Colonic mucosa (tissue), 4 donors: ENCODE measurements around the gene DAZAP1. TPM values are rescaled to one million over a fixed set of nuclear protein-coding genes. Genes with fewer than 3 reads are reported as not detected.
A peak's percentile ranks its signal among the peaks of the same experiment; 100 is the strongest.

Experiments
- DNase-seq: peaks from one replicate; pipeline ENCODE4 v3.0.0-alpha.2; 2020
- H3K27ac ChIP-seq: fragments of 200-600 bp; one replicate; pipeline ENCODE4 v1.8.0; 2021
- H3K27me3 ChIP-seq: fragments of 200-600 bp; one replicate; pipeline ENCODE4 v1.8.0; 2021
- H3K36me3 ChIP-seq: fragments of 200-600 bp; one replicate; pipeline ENCODE4 v1.8.0; 2021
- H3K4me1 ChIP-seq: fragments of 200-600 bp; one replicate; pipeline ENCODE4 v1.8.0; 2021; ENCODE audit warnings: mild to moderate bottlenecking
- H3K4me3 ChIP-seq: fragments of 200-600 bp; one replicate; pipeline ENCODE4 v1.8.0; 2021
- H3K9ac ChIP-seq, 2 donors: one replicate each; pipeline ENCODE4 v1.7.0; 2013; ENCODE audit warnings: control low read depth in 2 of 2, low read depth in 2 of 2, low read length in 2 of 2
- H3K9me3 ChIP-seq: fragments of 200-600 bp; one replicate; pipeline ENCODE4 v1.8.0; 2021
- CTCF ChIP-seq: fragments of 200-600 bp; IDR thresholded peaks from one replicate; pipeline ENCODE4 v1.8.0; 2022; ENCODE audit warnings: antibody characterized with exemption, mild to moderate bottlenecking
- intact Hi-C: fragments of 100-400 bp; cut with DNase I; formaldehyde crosslinking; loops from one replicate; pipeline ENCODE4 v1.14.1; 2022
- total RNA-seq, 2 donors: library from RNA; stranded (reverse); fragmentation: NEBNext Ultra II Directional in 1 of 2; extraction: Animal tissue kit (Norgen Biotek cat#: 25700) in 1 of 2; gene quantifications; one replicate each; pipeline ENCODE4 v1.2.1, GENCODE V29; 2021
- donor health status: healthy.
- donor health status: DM: no; HTN: no; CAD: no.
- donor health status: DM: no; HTN: no; CAD: no.

Gene DAZAP1
- total RNA-seq, 2 donors from 2014 or later, result 92.9 to 210 TPM

GRCh38 chr19:1411255-1412191 is 4.1 kb downstream of the DAZAP1 start:
- DNase-seq, result no peak
- H3K9ac ChIP-seq, result peak overlapping the region in 1 of 2 donors; percentile 8
- no peaks in the 10 kb centered on the region for H3K9me3 ChIP-seq
- no peak overlapping the region for H3K27ac ChIP-seq
- H3K36me3 ChIP-seq, result no peaks in the 10 kb centered on the region
- peaks cover 47% of the 10 kb centered on the region for H3K4me1 ChIP-seq
- no peak overlapping the region for H3K4me3 ChIP-seq
- TF ChIP-seq CTCF, result no peak
- intact Hi-C loops, result no loop called here
- no peaks in the 10 kb centered on the region for H3K27me3 ChIP-seq

- H3K4me3 ChIP-seq, result no peak overlapping the region
- TF ChIP-seq CTCF, result no peak
- H3K9ac ChIP-seq, result no peak overlapping the region
- H3K27me3 ChIP-seq, result no peaks in the 10 kb centered on the region
- H3K27ac ChIP-seq, result no peak overlapping the region
- intact Hi-C loops, result no loop called here
- H3K4me1 ChIP-seq, result peaks cover 50% of the 10 kb centered on the region
- DNase-seq, result no peak
- H3K9me3 ChIP-seq, result no peaks in the 10 kb centered on the region
- no peaks in the 10 kb centered on the region for H3K36me3 ChIP-seq
Observed at GRCh38 chr19:1412323-1412923, 5.0 kb downstream of the DAZAP1 start.

GRCh38 chr19:1412995-1413800 is 5.8 kb downstream of the DAZAP1 start:
- no peaks in the 10 kb centered on the region for H3K9me3 ChIP-seq
- no peaks in the 10 kb centered on the region for H3K36me3 ChIP-seq
- intact Hi-C loops, result no loop called here
- no peak overlapping the region for H3K27ac ChIP-seq
- H3K9ac ChIP-seq, result no peak overlapping the region
- no peaks in the 10 kb centered on the region for H3K27me3 ChIP-seq
- DNase-seq, result no peak
- peaks cover 50% of the 10 kb centered on the region for H3K4me1 ChIP-seq
- no peak overlapping the region for H3K4me3 ChIP-seq
- TF ChIP-seq CTCF, result no peak

DNA sequence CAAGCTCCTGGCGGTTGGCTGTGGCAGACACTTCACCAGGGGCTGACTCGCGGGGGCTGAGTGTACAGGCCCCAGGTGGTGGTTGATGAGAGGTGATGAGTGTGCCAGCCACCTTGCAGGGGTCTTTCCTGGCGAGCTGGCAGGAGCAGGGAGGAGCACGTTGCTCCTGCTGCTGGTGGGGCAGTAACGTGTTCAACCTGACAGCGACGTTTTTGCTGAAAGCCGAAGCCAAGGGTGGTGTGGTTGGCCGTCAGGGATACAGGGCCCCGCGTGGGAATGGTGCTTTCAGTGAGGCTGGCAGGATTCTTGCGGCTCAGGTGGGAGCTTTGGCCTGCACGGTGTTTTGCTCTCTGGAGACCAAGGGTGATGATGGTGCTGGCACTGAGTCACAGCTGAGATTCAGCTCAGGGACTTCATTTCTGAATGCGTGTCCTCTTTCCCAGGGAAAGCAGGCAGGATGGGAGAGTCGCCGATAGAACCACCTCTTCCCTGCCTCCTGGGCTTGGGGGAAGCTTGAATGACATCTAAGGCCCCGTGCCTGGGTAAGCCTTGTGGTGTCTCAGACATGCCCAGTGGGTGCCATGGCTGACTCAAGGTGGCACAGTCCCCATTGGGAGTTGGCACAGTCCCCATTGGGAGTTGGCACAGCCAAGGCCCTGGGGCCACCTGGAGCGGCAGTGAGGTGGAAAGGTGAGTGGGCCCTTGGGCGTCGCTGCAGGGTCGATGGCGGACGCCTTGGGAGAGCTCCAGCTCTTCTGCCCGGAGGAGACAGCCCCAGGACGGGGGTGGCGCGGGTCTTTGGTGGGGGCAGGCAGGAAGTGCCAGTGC is 8.8 kb downstream of the DAZAP1 start:
- Histone ChIP-seq H3K27ac (peak overlapping the region; percentile 57), H3K36me3 (peaks cover 10% of the 10 kb centered on the region), H3K9me3 (no peaks in the 10 kb centered on the region), H3K4me1 (peaks cover 27% of the 10 kb centered on the region), H3K4me3 (no peak overlapping the region), H3K27me3 (no peaks in the 10 kb centered on the region), H3K9ac (peak overlapping the region; percentile 14 to 71)
- TF ChIP-seq CTCF, result no peak
- no peak for DNase-seq
- intact Hi-C loops, result no loop called here
